Ascending aorta (tissue), 2 donors: ENCODE results near the gene CD163L1. TPM values are rescaled to one million over a fixed set of nuclear protein-coding genes. Genes with fewer than 3 reads are reported as not detected.

ENCODE experiments used
- DNase-seq, 2 donors: peaks; one replicate each; pipeline ENCODE4 v3.0.0-alpha.2; 2019; ENCODE audit warnings: low spot score in 2 of 2
- H3K27ac ChIP-seq, 2 donors: fragments of 200-600 bp; sonication (generic); one replicate each; pipeline ENCODE4 v1.5.1; 2016 to 2017; ENCODE audit warnings: mild to moderate bottlenecking in 1 of 2
- H3K27me3 ChIP-seq: fragments of 200-600 bp; sonication (generic); one replicate; pipeline ENCODE4 v1.5.1; 2017
- H3K36me3 ChIP-seq, 2 donors: fragments of 200-600 bp; sonication (generic); one replicate each; pipeline ENCODE4 v1.5.1; 2016
- H3K4me1 ChIP-seq, 2 donors: fragments of 200-600 bp; sonication (generic); one replicate each; pipeline ENCODE4 v1.5.1; 2016 to 2017; ENCODE audit warnings: mild to moderate bottlenecking in 1 of 2
- H3K4me3 ChIP-seq, 2 donors: fragments of 200-600 bp; sonication (generic); one replicate each; pipeline ENCODE4 v1.5.1; 2016 to 2017; ENCODE audit warnings: mild to moderate bottlenecking in 1 of 2
- H3K9me3 ChIP-seq, 2 donors: fragments of 200-600 bp; sonication (generic); one replicate each; pipeline ENCODE4 v1.5.1; 2016
- CTCF ChIP-seq, 3 experiments: fragments of 200-600 bp in 2 of 3; fragments of 450-650 bp in 1 of 3; sonication (generic) in 2 of 3; IDR thresholded peaks; one replicate each; pipeline ENCODE4 v1.5.1; 2016 to 2019; ENCODE audit warnings: antibody characterized with exemption in 3 of 3, mild to moderate bottlenecking in 1 of 3, moderate library complexity in 1 of 3
- intact Hi-C: fragments of 100-400 bp; cut with DNase I; formaldehyde crosslinking; loops from one replicate; pipeline ENCODE4 v1.15.1; 2023
- total RNA-seq: library from RNA; depleted of rRNA; stranded (reverse); fragments of >200 nt; gene quantifications from one replicate; pipeline ENCODE4 v1.1.0, GENCODE V29; 2016

Gene CD163L1
- total RNA-seq, 1 donor from 2014 or later, result not detected

GRCh38 chr12:7383157-7383556, 60.8 kb downstream of the CD163L1 start:
- intact Hi-C loops, result no loop called here
- no peaks in the 10 kb centered on the region for H3K4me1 ChIP-seq
- H3K27ac ChIP-seq, result no peak overlapping the region
- H3K36me3 ChIP-seq, result no peaks in the 10 kb centered on the region
- H3K4me3 ChIP-seq, result no peak overlapping the region
- no peaks in the 10 kb centered on the region for H3K27me3 ChIP-seq
- no peaks in the 10 kb centered on the region for H3K9me3 ChIP-seq
- TF ChIP-seq CTCF (IDR thresholded peaks at IDR 0.05), result no peak
- DNase-seq, result no peak

- no peak for TF ChIP-seq CTCF (IDR thresholded peaks at IDR 0.05)
- H3K36me3 ChIP-seq, result no peaks in the 10 kb centered on the region
- H3K9me3 ChIP-seq, result no peaks in the 10 kb centered on the region
- no peaks in the 10 kb centered on the region for H3K27me3 ChIP-seq
- no peak overlapping the region for H3K27ac ChIP-seq
- no peak for DNase-seq
- intact Hi-C loops, result no loop called here
- no peak overlapping the region for H3K4me3 ChIP-seq
- no peaks in the 10 kb centered on the region for H3K4me1 ChIP-seq
These were observed 67.8 kb downstream of the CD163L1 start for GRCh38 chr12:7376196-7376595.

GRCh38 chr12:7375145-7375543, 68.8 kb downstream of the CD163L1 start:
- H3K4me1 ChIP-seq, result no peaks in the 10 kb centered on the region
- no peak overlapping the region for H3K4me3 ChIP-seq
- no peaks in the 10 kb centered on the region for H3K9me3 ChIP-seq
- H3K27me3 ChIP-seq, result no peaks in the 10 kb centered on the region
- intact Hi-C loops, result no loop called here
- DNase-seq, result no peak
- no peak overlapping the region for H3K27ac ChIP-seq
- H3K36me3 ChIP-seq, result no peaks in the 10 kb centered on the region
- no peak for TF ChIP-seq CTCF (IDR thresholded peaks at IDR 0.05)

GRCh38 chr12:7374423-7375144, 69.4 kb downstream of the CD163L1 start:
- Histone ChIP-seq H3K27me3 (no peaks in the 10 kb centered on the region), H3K27ac (no peak overlapping the region), H3K36me3 (no peaks in the 10 kb centered on the region), H3K9me3 (no peaks in the 10 kb centered on the region), H3K4me3 (no peak overlapping the region), H3K4me1 (no peaks in the 10 kb centered on the region)
- DNase-seq, result no peak
- intact Hi-C loops, result no loop called here
- peak in 1 of 3 experiments; percentile 17 for TF ChIP-seq CTCF (IDR thresholded peaks at IDR 0.05)

GRCh38 chr12:7373226-7373625, 70.7 kb downstream of the CD163L1 start:
- H3K9me3 ChIP-seq, result no peaks in the 10 kb centered on the region
- H3K27me3 ChIP-seq, result no peaks in the 10 kb centered on the region
- H3K4me1 ChIP-seq, result no peaks in the 10 kb centered on the region
- H3K4me3 ChIP-seq, result no peak overlapping the region
- no peaks in the 10 kb centered on the region for H3K36me3 ChIP-seq
- H3K27ac ChIP-seq, result no peak overlapping the region
- intact Hi-C loops, result no loop called here
- no peak for DNase-seq
- no peak for TF ChIP-seq CTCF (IDR thresholded peaks at IDR 0.05)
